ENCODE measurements around the gene STAB1. TPM values are rescaled to one million over a fixed set of nuclear protein-coding genes. Genes with fewer than 3 reads are reported as not detected.
A peak's percentile ranks its signal among the peaks of the same experiment; 100 is the strongest.

The STAB1 gene
- total RNA-seq, 6 donors from 2014 or later: 42.9 to 259 (median 125) TPM

- peaks cover 9 to 17% (median 10%) of the 10 kb centered on the region in 4 donors for H3K4me1 ChIP-seq
- H3K9me3 ChIP-seq: no peaks in the 10 kb centered on the region
- ATAC-seq (ENCODE audit: low FRiP score in 2 of 2): no peak
- WGBS, 2 donors: 84 to 92% methylated on average over 10 to 13 of the region's 14 CpGs
- H3K4me3 ChIP-seq: no peak overlapping the region
- no peaks in the 10 kb centered on the region for H3K27me3 ChIP-seq
- TF ChIP-seq CTCF (IDR thresholded peaks at IDR 0.05) (no peak), EP300 (IDR thresholded peaks at IDR 0.05) (no peak)
- H3K36me3 ChIP-seq: peaks cover 0 to 84% (median 25%) of the 10 kb centered on the region in 4 donors
- H3K27ac ChIP-seq: no peak overlapping the region
- peak in 1 of 2 donors; percentile 71 for DNase-seq
Observed at GRCh38 chr3:52520141-52520667, 25.1 kb downstream of the STAB1 start.

DNA sequence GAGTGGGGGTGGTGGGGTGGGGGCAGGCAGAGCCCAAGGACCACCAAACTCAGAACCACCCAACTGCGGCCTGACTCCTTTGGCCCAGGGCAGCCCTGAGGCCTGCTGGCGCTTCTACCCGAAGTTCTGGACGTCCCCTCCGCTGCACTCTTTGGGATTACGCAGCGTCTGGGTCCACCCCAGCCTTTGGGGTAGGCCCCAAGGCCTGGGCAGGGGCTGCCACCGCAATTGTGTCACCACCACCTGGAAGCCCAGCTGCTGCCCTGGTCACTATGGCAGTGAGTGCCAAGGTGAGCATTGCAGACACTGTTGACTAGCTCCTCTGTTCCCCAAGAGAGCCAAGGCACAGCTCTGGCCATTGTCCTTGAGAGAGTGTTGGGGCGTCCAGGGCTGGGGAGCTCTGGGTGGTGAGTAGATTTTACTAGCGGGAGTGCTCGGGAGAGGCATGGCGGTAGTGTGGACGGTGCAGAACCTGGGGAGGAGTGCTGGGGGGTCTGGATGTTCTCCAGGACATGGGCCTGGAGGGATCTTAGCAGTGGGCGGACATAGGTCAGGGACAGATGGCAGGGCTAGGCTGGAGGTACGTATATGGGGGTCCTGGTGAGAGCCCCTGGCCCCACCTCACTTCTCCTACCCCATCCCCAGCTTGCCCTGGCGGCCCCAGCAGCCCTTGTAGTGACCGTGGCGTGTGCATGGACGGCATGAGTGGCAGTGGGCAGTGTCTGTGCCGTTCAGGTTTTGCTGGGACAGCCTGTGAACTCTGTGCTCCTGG is 25.8 kb downstream of the STAB1 start:
- no peak overlapping the region for H3K4me3 ChIP-seq
- peaks cover 15 to 24% (median 17%) of the 10 kb centered on the region in 4 donors for H3K4me1 ChIP-seq
- no peaks in the 10 kb centered on the region for H3K27me3 ChIP-seq
- WGBS, 2 donors: 93 to 96% methylated on average over 18 to 20 of the region's 20 CpGs
- no peak for ATAC-seq (ENCODE audit: low FRiP score in 2 of 2)
- H3K27ac ChIP-seq: no peak overlapping the region
- TF ChIP-seq POLR2AphosphoS5 (IDR thresholded peaks at IDR 0.05) (no peak), CTCF (IDR thresholded peaks at IDR 0.05) (no peak), EP300 (IDR thresholded peaks at IDR 0.05) (no peak), POLR2A (IDR thresholded peaks at IDR 0.05) (no peak)
- no peaks in the 10 kb centered on the region for H3K9me3 ChIP-seq
- peaks cover 0 to 80% (median 25%) of the 10 kb centered on the region in 4 donors for H3K36me3 ChIP-seq
- peak in 1 of 2 donors; percentile 55 for DNase-seq

DNA sequence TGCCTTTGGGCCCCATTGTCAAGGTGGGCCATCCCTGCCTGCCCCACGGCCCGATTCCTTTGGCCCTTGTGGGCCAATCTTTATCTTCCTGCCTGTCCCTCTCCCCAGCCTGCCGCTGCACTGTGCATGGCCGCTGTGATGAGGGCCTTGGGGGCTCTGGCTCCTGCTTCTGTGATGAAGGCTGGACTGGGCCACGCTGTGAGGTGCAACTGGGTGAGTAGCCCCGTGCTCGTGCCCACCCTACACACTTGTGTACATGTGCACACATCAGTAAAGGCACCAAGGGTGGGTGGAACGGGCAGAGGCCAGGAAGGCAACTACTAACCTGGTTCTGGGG is 26.3 kb downstream of the STAB1 start:
- peak in 1 of 2 donors; percentile 68 for DNase-seq
- ATAC-seq (ENCODE audit: low FRiP score in 2 of 2): no peak
- H3K36me3 ChIP-seq: peaks cover 0 to 75% (median 25%) of the 10 kb centered on the region in 4 donors

DNA sequence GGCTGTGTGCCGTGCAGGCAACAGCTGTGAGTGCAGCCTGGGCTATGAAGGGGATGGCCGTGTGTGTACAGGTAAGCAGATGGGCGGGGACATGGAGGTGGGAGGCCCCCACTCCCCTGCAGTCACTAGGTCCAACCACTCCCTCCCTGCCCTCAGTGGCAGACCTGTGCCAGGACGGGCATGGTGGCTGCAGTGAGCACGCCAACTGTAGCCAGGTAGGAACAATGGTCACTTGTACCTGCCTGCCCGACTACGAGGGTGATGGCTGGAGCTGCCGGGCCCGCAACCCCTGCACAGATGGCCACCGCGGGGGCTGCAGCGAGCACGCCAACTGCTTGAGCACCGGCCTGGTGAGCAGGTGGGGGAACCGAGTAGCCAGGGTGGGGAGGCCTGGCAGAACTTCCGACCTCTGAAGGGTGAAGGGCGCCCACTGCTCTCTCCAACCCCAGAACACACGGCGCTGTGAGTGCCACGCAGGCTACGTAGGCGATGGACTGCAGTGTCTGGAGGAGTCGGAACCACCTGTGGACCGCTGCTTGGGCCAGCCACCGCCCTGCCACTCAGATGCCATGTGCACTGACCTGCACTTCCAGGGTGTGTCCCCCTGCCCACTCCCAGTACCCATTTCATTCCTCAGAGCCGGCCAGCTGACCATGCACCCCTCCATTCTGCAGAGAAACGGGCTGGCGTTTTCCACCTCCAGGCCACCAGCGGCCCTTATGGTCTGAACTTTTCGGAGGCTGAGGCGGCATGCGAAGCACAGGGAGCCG is 26.9 kb downstream of the STAB1 start:
- peaks cover 0 to 72% (median 25%) of the 10 kb centered on the region in 4 donors for H3K36me3 ChIP-seq
- no peak overlapping the region for H3K4me3 ChIP-seq
- H3K27ac ChIP-seq: no peak overlapping the region
- ATAC-seq (ENCODE audit: low FRiP score in 2 of 2) (no peak), DNase-seq (peak in 1 of 2 donors; percentile 77)
- no peak for TF ChIP-seq POLR2AphosphoS5 (IDR thresholded peaks at IDR 0.05)
- H3K27me3 ChIP-seq: no peaks in the 10 kb centered on the region
- peaks cover 27 to 36% (median 29%) of the 10 kb centered on the region in 4 donors for H3K4me1 ChIP-seq
- WGBS, 2 donors: 94 to 96% methylated on average over 19 to 33 of the region's 33 CpGs
- no peaks in the 10 kb centered on the region for H3K9me3 ChIP-seq

More for the DNA sequence above, 26.3 kb downstream of the STAB1 start:
- Histone ChIP-seq H3K27me3 (no peaks in the 10 kb centered on the region), H3K9me3 (no peaks in the 10 kb centered on the region), H3K4me1 (peaks cover 21 to 29% (median 23%) of the 10 kb centered on the region in 4 donors), H3K27ac (no peak overlapping the region), H3K4me3 (no peak overlapping the region)
- TF ChIP-seq EP300 (IDR thresholded peaks at IDR 0.05) (no peak), POLR2AphosphoS5 (IDR thresholded peaks at IDR 0.05) (no peak), POLR2A (IDR thresholded peaks at IDR 0.05) (no peak), CTCF (IDR thresholded peaks at IDR 0.05) (no peak)
- WGBS, 2 donors: 90 to 96% methylated on average over 6 to 8 of the region's 8 CpGs

DNA sequence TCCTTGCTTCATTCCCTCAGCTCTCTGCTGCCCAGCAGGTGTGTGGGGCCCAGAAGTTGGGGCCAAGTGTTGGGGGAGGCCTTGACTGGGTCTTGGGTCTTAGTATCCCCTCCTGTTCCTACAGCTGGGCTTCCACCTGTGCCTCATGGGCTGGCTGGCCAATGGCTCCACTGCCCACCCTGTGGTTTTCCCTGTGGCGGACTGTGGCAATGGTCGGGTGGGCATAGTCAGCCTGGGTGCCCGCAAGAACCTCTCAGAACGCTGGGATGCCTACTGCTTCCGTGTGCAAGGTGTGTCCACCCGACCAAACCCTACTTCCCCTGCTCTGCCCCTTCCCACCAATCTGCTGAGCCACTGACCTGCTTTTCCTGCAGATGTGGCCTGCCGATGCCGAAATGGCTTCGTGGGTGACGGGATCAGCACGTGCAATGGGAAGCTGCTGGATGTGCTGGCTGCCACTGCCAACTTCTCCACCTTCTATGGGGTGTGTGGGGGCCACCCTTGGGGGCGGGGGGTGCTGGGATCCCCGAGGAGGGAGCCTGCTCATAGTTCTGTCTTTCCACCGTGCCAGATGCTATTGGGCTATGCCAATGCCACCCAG is 27.6 kb downstream of the STAB1 start:
- WGBS, 2 donors: 88 to 94% methylated on average over 8 to 14 of the region's 14 CpGs
- DNase-seq: peak in 1 of 2 donors; percentile 46
- H3K36me3 ChIP-seq: peaks cover 0 to 74% (median 25%) of the 10 kb centered on the region in 4 donors
- no peaks in the 10 kb centered on the region for H3K27me3 ChIP-seq
- TF ChIP-seq EP300 (IDR thresholded peaks at IDR 0.05): no peak
- no peak for TF ChIP-seq CTCF (IDR thresholded peaks at IDR 0.05)
- TF ChIP-seq POLR2AphosphoS5 (IDR thresholded peaks at IDR 0.05): no peak
- TF ChIP-seq POLR2A (IDR thresholded peaks at IDR 0.05): no peak
- peaks cover 32 to 42% (median 34%) of the 10 kb centered on the region in 4 donors for H3K4me1 ChIP-seq
- ATAC-seq (ENCODE audit: low FRiP score in 2 of 2): no peak
- H3K27ac ChIP-seq: no peak overlapping the region
- H3K9me3 ChIP-seq: no peaks in the 10 kb centered on the region
- no peak overlapping the region for H3K4me3 ChIP-seq
